ENCODE measurements around the gene ACAP2. TPM values are rescaled to one million over a fixed set of nuclear protein-coding genes. Genes with fewer than 3 reads are reported as not detected.

The ACAP2 gene
- total RNA-seq, 2 experiments from 2014 or later: 43.9 to 80.7 TPM

Small RNA genes lying within 50 kb of the gene (small RNA-seq; reads per million reads assigned to genes)
- gene RF00019: not detected

Other genes with a start within 250 kb of the ACAP2 start
- gene XXYLT1, start 171.9 kb downstream of the ACAP2 start, total RNA-seq (2014; rRNA removed; shearing (Covaris generic)): 16.2 and 19.6 TPM in 2 replicates
- 17.2 and 19.6 TPM in 2 replicates for gene XXYLT1, start 171.9 kb downstream of the ACAP2 start, total RNA-seq (2022)
- gene PPP1R2, start 100.3 kb upstream of the ACAP2 start, total RNA-seq (2014; rRNA removed; shearing (Covaris generic)): 239 and 294 TPM in 2 replicates
- 86.5 and 91.9 TPM in 2 replicates for gene PPP1R2, start 100.3 kb upstream of the ACAP2 start, total RNA-seq (2022)
- gene APOD, start 140.9 kb upstream of the ACAP2 start, total RNA-seq (2014; rRNA removed; shearing (Covaris generic)): not detected in 2 replicates
- not detected in 2 replicates for gene APOD, start 140.9 kb upstream of the ACAP2 start, total RNA-seq (2022)

Data from OCI-LY7 (cell line).